ENCODE measurements around the gene LRP6. TPM values are rescaled to one million over a fixed set of nuclear protein-coding genes. Genes with fewer than 3 reads are reported as not detected.

Gene LRP6
- total and polyA plus RNA-seq, 2 experiments from 2014 or later = 29.1 to 73.8 TPM

DNA sequence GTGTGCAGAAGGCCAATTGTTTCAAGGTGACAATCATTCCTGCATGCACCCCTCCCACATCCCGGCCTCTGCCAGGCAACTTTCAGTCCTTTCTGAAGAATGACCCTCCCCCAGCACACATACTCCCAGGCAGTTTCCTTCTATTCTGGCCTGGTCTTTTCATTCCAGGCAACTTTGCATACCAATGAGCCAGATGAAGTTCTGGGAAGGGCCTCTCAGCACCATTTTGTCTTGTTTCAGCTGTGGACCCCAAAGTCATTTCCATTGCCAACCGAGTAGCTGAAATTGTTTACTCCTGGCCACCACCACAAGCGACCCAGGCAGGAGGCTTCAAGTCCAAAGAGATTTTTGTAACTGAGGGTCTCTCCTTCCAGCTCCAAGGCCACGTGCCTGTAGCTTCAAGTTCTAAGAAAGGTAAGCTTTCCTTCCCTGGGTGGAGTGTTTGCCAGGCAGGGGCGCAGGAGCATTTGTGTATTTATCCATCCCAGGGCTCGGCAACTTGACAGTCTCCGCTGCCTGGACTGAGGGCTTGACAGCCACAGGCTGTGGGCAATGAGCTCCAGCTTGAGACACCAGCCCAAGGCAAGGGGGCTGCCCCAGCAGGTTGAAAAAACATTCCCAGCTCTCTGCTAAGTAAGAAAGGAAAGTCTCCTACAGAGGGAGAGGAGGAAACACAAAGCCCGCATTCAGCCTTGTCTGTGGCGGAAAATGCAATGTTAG, 179.7 kb downstream of the LRP6 start:
- Histone ChIP-seq H3F3A (replicated peaks; ENCODE audit: low read depth) (peaks cover 16% of the 10 kb centered on the region; the same call in 1 of the 2 replicates), H3K4me3 (peak overlapping the region; percentile 7), H3K9me2 (ENCODE audit: insufficient read depth) (peaks cover 14% of the 10 kb centered on the region; the same call in 1 of the 2 replicates), H3K27ac (ENCODE audit: low read depth) (peak overlapping the region; percentile 90), H2AFZ (peak overlapping the region; percentile 61; the same call in 1 of the 2 replicates), H3K27me3 (ENCODE audit: insufficient read depth) (no peaks in the 10 kb centered on the region), H3K79me2 (replicated peaks; ENCODE audit: insufficient read depth) (no peaks in the 10 kb centered on the region), H3K4me1 (ENCODE audit: insufficient read depth) (peaks cover 28% of the 10 kb centered on the region), H3K4me2 (peak overlapping the region; percentile 53), H3K36me3 (ENCODE audit: insufficient read depth) (no peaks in the 10 kb centered on the region), H4K20me1 (replicated peaks; ENCODE audit: insufficient read depth) (no peaks in the 10 kb centered on the region)
- H3K27ac Mint-ChIP-seq = peak overlapping the region; percentile 92
- H3K4me1 Mint-ChIP-seq = peaks cover 23% of the 10 kb centered on the region
- TF ChIP-seq, protein P1, sequence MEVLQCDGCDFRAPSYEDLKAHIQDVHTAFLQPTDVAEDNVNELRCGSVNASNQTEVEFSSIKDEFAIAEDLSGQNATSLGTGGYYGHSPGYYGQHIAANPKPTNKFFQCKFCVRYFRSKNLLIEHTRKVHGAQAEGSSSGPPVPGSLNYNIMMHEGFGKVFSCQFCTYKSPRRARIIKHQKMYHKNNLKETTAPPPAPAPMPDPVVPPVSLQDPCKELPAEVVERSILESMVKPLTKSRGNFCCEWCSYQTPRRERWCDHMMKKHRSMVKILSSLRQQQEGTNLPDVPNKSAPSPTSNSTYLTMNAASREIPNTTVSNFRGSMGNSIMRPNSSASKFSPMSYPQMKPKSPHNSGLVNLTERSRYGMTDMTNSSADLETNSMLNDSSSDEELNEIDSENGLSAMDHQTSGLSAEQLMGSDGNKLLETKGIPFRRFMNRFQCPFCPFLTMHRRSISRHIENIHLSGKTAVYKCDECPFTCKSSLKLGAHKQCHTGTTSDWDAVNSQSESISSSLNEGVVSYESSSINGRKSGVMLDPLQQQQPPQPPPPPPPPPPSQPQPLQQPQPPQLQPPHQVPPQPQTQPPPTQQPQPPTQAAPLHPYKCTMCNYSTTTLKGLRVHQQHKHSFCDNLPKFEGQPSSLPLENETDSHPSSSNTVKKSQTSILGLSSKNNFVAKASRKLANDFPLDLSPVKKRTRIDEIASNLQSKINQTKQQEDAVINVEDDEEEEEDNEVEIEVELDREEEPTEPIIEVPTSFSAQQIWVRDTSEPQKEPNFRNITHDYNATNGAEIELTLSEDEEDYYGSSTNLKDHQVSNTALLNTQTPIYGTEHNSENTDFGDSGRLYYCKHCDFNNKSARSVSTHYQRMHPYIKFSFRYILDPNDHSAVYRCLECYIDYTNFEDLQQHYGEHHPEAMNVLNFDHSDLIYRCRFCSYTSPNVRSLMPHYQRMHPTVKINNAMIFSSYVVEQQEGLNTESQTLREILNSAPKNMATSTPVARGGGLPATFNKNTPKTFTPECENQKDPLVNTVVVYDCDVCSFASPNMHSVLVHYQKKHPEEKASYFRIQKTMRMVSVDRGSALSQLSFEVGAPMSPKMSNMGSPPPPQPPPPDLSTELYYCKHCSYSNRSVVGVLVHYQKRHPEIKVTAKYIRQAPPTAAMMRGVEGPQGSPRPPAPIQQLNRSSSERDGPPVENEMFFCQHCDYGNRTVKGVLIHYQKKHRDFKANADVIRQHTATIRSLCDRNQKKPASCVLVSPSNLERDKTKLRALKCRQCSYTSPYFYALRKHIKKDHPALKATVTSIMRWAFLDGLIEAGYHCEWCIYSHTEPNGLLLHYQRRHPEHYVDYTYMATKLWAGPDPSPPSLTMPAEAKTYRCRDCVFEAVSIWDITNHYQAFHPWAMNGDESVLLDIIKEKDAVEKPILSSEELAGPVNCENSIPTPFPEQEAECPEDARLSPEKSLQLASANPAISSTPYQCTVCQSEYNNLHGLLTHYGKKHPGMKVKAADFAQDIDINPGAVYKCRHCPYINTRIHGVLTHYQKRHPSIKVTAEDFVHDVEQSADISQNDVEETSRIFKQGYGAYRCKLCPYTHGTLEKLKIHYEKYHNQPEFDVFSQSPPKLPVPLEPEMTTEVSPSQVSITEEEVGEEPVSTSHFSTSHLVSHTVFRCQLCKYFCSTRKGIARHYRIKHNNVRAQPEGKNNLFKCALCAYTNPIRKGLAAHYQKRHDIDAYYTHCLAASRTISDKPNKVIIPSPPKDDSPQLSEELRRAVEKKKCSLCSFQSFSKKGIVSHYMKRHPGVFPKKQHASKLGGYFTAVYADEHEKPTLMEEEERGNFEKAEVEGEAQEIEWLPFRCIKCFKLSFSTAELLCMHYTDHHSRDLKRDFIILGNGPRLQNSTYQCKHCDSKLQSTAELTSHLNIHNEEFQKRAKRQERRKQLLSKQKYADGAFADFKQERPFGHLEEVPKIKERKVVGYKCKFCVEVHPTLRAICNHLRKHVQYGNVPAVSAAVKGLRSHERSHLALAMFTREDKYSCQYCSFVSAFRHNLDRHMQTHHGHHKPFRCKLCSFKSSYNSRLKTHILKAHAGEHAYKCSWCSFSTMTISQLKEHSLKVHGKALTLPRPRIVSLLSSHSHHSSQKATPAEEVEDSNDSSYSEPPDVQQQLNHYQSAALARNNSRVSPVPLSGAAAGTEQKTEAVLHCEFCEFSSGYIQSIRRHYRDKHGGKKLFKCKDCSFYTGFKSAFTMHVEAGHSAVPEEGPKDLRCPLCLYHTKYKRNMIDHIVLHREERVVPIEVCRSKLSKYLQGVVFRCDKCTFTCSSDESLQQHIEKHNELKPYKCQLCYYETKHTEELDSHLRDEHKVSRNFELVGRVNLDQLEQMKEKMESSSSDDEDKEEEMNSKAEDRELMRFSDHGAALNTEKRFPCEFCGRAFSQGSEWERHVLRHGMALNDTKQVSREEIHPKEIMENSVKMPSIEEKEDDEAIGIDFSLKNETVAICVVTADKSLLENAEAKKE (CRISPR knock-in tag; IDR thresholded peaks at IDR 0.05) = peak; percentile 79
- peak; percentile 79; the same call in 1 of the 2 replicates for TF ChIP-seq ZNF114 (CRISPR knock-in tag; IDR thresholded peaks at IDR 0.05)
- TF ChIP-seq JUNB (IDR thresholded peaks at IDR 0.05; ENCODE audit: unreplicated experiment) = no peak
- no peak for TF ChIP-seq EZH2phosphoT487 (IDR thresholded peaks at IDR 0.05; ENCODE audit: unreplicated experiment)
- peak overlapping the region; percentile 31; the same call in 1 of the 3 replicates for H3K4me3 Mint-ChIP-seq
- no peaks in the 10 kb centered on the region for H3K9me3 Mint-ChIP-seq
- ATAC-seq (peak; percentile 87), DNase-seq (ENCODE audit: low spot score) (peak; percentile 76)
- H3K36me3 Mint-ChIP-seq (ENCODE audit: low read depth) = no peaks in the 10 kb centered on the region
- H3K27me3 Mint-ChIP-seq (ENCODE audit: insufficient read depth, low read depth, poor library complexity) = peaks cover 6% of the 10 kb centered on the region

DNA sequence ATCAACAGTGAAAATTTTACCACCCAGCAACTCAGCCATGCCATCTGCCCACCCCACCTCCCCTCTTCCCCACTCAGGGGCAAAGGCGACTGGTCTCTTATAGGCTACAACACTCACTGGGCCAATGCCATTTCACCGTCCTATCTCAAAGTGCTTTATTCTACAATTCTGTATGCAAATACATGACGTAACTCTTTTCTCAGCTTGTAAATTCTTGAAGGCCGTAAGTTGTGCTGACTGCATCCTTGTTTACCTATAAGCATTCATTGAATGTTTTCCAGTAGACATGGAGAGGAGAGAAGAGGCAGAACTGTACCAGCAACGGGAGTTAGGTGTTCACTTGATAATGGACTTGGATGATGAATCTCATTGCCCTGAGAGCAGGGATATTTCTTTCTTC, 180.5 kb downstream of the LRP6 start:
- ATAC-seq (no peak), DNase-seq (ENCODE audit: low spot score) (no peak)
- H2AFZ ChIP-seq = no peak overlapping the region
- no peak overlapping the region for H3K4me3 ChIP-seq
- H3F3A ChIP-seq (replicated peaks; ENCODE audit: low read depth) = peaks cover 16% of the 10 kb centered on the region; the same call in 1 of the 2 replicates
- Mint-ChIP-seq H3K27me3 (ENCODE audit: insufficient read depth, low read depth, poor library complexity) (peaks cover 8% of the 10 kb centered on the region), H3K36me3 (ENCODE audit: low read depth) (no peaks in the 10 kb centered on the region), H3K4me1 (peaks cover 26% of the 10 kb centered on the region), H3K4me3 (no peak overlapping the region; the same call in 2 of the 3 replicates), H3K27ac (0 out of 2 replicates have a peak overlapping the region, but pooled peaks have one; percentile 4), H3K9me3 (no peaks in the 10 kb centered on the region)
- peaks cover 14% of the 10 kb centered on the region; the same call in 1 of the 2 replicates for H3K9me2 ChIP-seq (ENCODE audit: insufficient read depth)
- H3K27me3 ChIP-seq (ENCODE audit: insufficient read depth) = no peaks in the 10 kb centered on the region
- no peak for TF ChIP-seq CREB1 (CRISPR knock-in tag; IDR thresholded peaks at IDR 0.05; ENCODE audit: low read depth)
- TF ChIP-seq, protein P2, sequence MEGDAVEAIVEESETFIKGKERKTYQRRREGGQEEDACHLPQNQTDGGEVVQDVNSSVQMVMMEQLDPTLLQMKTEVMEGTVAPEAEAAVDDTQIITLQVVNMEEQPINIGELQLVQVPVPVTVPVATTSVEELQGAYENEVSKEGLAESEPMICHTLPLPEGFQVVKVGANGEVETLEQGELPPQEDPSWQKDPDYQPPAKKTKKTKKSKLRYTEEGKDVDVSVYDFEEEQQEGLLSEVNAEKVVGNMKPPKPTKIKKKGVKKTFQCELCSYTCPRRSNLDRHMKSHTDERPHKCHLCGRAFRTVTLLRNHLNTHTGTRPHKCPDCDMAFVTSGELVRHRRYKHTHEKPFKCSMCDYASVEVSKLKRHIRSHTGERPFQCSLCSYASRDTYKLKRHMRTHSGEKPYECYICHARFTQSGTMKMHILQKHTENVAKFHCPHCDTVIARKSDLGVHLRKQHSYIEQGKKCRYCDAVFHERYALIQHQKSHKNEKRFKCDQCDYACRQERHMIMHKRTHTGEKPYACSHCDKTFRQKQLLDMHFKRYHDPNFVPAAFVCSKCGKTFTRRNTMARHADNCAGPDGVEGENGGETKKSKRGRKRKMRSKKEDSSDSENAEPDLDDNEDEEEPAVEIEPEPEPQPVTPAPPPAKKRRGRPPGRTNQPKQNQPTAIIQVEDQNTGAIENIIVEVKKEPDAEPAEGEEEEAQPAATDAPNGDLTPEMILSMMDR (conservative IDR thresholded peaks at IDR 0.05; ENCODE audit: low read depth in 2 of 2) = no peak
- no peaks in the 10 kb centered on the region for H3K36me3 ChIP-seq (ENCODE audit: insufficient read depth)
- H3K4me2 ChIP-seq = peak overlapping the region; percentile 53
- H3K27ac ChIP-seq (ENCODE audit: low read depth) = peak overlapping the region; percentile 70; the same call in 1 of the 2 replicates
- no peaks in the 10 kb centered on the region for H4K20me1 ChIP-seq (replicated peaks; ENCODE audit: insufficient read depth)
- peaks cover 28% of the 10 kb centered on the region for H3K4me1 ChIP-seq (ENCODE audit: insufficient read depth)
- H3K79me2 ChIP-seq (replicated peaks; ENCODE audit: insufficient read depth) = no peaks in the 10 kb centered on the region
